ENCODE results near the gene DDX53. TPM values are rescaled to one million over a fixed set of nuclear protein-coding genes. Genes with fewer than 3 reads are reported as not detected.
A peak's percentile ranks its signal among the peaks of the same experiment; 100 is the strongest.

The DDX53 gene
- total and polyA plus RNA-seq, 7 donors = not detected

DNA sequence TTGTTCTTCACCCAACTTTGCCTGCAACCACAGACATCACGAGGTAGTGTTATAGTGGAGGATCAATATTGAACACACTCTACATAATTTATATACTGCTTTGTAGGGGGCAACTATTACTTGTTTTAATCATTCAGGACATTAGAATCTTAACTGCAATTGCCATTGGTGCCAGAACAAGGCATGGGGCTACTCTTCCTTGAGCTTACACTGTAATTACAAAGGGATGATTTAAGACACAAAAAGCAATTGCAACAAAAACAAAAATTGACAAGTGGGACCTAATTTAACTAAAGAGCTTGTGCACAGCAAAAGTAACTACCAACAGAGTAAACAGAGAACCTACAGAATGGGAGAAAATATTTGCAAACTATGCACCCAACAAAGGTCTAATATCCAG lies 24.0 kb upstream of the DDX53 start:
- TF ChIP-seq POLR2A (IDR thresholded peaks at IDR 0.05) = no peak
- no peak for TF ChIP-seq EP300 (IDR thresholded peaks at IDR 0.05)
- no peak for TF ChIP-seq POLR2AphosphoS5 (IDR thresholded peaks at IDR 0.05)
- TF ChIP-seq, protein P1, sequence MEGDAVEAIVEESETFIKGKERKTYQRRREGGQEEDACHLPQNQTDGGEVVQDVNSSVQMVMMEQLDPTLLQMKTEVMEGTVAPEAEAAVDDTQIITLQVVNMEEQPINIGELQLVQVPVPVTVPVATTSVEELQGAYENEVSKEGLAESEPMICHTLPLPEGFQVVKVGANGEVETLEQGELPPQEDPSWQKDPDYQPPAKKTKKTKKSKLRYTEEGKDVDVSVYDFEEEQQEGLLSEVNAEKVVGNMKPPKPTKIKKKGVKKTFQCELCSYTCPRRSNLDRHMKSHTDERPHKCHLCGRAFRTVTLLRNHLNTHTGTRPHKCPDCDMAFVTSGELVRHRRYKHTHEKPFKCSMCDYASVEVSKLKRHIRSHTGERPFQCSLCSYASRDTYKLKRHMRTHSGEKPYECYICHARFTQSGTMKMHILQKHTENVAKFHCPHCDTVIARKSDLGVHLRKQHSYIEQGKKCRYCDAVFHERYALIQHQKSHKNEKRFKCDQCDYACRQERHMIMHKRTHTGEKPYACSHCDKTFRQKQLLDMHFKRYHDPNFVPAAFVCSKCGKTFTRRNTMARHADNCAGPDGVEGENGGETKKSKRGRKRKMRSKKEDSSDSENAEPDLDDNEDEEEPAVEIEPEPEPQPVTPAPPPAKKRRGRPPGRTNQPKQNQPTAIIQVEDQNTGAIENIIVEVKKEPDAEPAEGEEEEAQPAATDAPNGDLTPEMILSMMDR (IDR thresholded peaks at IDR 0.05) = no peak
- no peak overlapping the region for H3K27ac ChIP-seq
- WGBS, 2 donors = 66 to 77% methylated on average over 1 of the region's 1 CpG
- H3K9me3 ChIP-seq = no peaks in the 10 kb centered on the region
- no peaks in the 10 kb centered on the region for H3K27me3 ChIP-seq
- intact Hi-C loops (cut with DNase I) = no loop called here
- no peaks in the 10 kb centered on the region for H3K36me3 ChIP-seq
- DNase-seq = no peak
- no peak overlapping the region for H3K4me3 ChIP-seq
- no peaks in the 10 kb centered on the region for H3K4me1 ChIP-seq

GRCh38 chrX:22985958-22986357 lies 13.8 kb upstream of the DDX53 start:
- Histone ChIP-seq H3K4me1 (no peaks in the 10 kb centered on the region), H3K27me3 (no peaks in the 10 kb centered on the region), H3K27ac (no peak overlapping the region), H3K9me3 (no peaks in the 10 kb centered on the region), H3K4me3 (no peak overlapping the region), H3K36me3 (no peaks in the 10 kb centered on the region)
- 93 to 96% methylated on average over 2 of the region's 2 CpGs for WGBS, 2 donors
- intact Hi-C loops (cut with DNase I) = no loop called here
- no peak for DNase-seq
- TF ChIP-seq POLR2A (IDR thresholded peaks at IDR 0.05) = no peak
- TF ChIP-seq EP300 (IDR thresholded peaks at IDR 0.05) = no peak
- TF ChIP-seq, protein P1 (IDR thresholded peaks at IDR 0.05) = no peak
- no peak for TF ChIP-seq POLR2AphosphoS5 (IDR thresholded peaks at IDR 0.05)

DNA sequence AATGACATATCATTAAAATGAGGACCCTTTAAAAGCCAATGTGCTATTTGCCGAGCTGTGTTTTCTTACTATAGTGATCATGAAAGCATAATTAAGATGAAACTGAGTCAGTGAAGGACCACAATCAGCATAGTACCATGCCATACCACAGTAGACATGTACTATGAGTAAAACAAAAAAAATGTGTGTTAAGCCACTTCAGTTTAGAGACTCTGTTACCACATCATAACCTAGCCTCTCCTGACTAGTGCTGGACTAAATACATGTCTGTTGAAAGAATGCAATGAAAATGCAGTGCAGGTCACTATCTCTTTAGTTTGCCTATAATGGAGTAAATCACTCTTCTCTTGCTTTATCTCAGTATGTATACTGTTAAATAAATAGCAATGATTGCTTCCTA lies 12.3 kb upstream of the DDX53 start:
- Histone ChIP-seq H3K4me1 (no peaks in the 10 kb centered on the region), H3K27me3 (no peaks in the 10 kb centered on the region), H3K36me3 (no peaks in the 10 kb centered on the region), H3K9me3 (no peaks in the 10 kb centered on the region), H3K4me3 (no peak overlapping the region), H3K27ac (no peak overlapping the region)
- TF ChIP-seq POLR2AphosphoS5 (IDR thresholded peaks at IDR 0.05) = no peak
- TF ChIP-seq, protein P1 (IDR thresholded peaks at IDR 0.05) = no peak
- TF ChIP-seq EP300 (IDR thresholded peaks at IDR 0.05) = no peak
- no peak for TF ChIP-seq POLR2A (IDR thresholded peaks at IDR 0.05)
- WGBS, 2 donors = 64 to 87% methylated on average over 1 of the region's 1 CpG
- no peak for DNase-seq
- intact Hi-C loops (cut with DNase I) = no loop called here

- H3K36me3 ChIP-seq = no peaks in the 10 kb centered on the region
- no peaks in the 10 kb centered on the region for H3K9me3 ChIP-seq
- no peak overlapping the region for H3K4me3 ChIP-seq
- H3K27me3 ChIP-seq = no peaks in the 10 kb centered on the region
- intact Hi-C loops (cut with DNase I) = no loop called here
- no peaks in the 10 kb centered on the region for H3K4me1 ChIP-seq
- no peak for DNase-seq
- TF ChIP-seq POLR2AphosphoS5 (IDR thresholded peaks at IDR 0.05) = no peak
- TF ChIP-seq POLR2A (IDR thresholded peaks at IDR 0.05) = no peak
- no peak for TF ChIP-seq EP300 (IDR thresholded peaks at IDR 0.05)
- TF ChIP-seq, protein P1 (IDR thresholded peaks at IDR 0.05) = no peak
- 37 to 69% methylated on average over 2 of the region's 2 CpGs for WGBS, 2 donors
- H3K27ac ChIP-seq = no peak overlapping the region
Measured at GRCh38 chrX:23003116-23003515, 3.4 kb downstream of the DDX53 start.

GRCh38 chrX:23008431-23009099 lies 8.8 kb downstream of the DDX53 start:
- WGBS, 2 donors = 14 to 57% methylated on average over 1 of the region's 1 CpG
- intact Hi-C loops (cut with DNase I) = no loop called here
- H3K4me3 ChIP-seq = no peak overlapping the region
- peaks cover 0 to 7% (median 2%) of the 10 kb centered on the region in 4 donors for H3K4me1 ChIP-seq
- H3K27ac ChIP-seq = no peak overlapping the region
- TF ChIP-seq, protein P1 (IDR thresholded peaks at IDR 0.05) = peak in 1 of 4 experiments; percentile 28
- TF ChIP-seq POLR2AphosphoS5 (IDR thresholded peaks at IDR 0.05) = no peak
- no peak for TF ChIP-seq EP300 (IDR thresholded peaks at IDR 0.05)
- no peak for TF ChIP-seq POLR2A (IDR thresholded peaks at IDR 0.05)
- no peaks in the 10 kb centered on the region for H3K9me3 ChIP-seq
- no peaks in the 10 kb centered on the region for H3K27me3 ChIP-seq
- H3K36me3 ChIP-seq = no peaks in the 10 kb centered on the region
- DNase-seq = no peak
